Amygdala (tissue), 56 donors: ENCODE measurements around the gene SLC4A4.
A peak's percentile ranks its signal among the peaks of the same experiment; 100 is the strongest.

ENCODE experiments used
- DNase-seq, 56 donors: peaks; one replicate each; lab custom pipeline; 2025; lab: John Stamatoyannopoulos, UW

Gene SLC4A4

GRCh38 chr4:71526637-71527406 lies 188.0 kb downstream of the SLC4A4 start:
- DNase-seq = no peak

- DNase-seq = no peak
Observed at GRCh38 chr4:71532407-71532806, 193.6 kb downstream of the SLC4A4 start.

- no peak for DNase-seq
Observed at GRCh38 chr4:71533121-71533520, 194.3 kb downstream of the SLC4A4 start.

- peak in 1 of 56 donors; percentile 4 for DNase-seq
Observed at GRCh38 chr4:71537551-71538065, 198.8 kb downstream of the SLC4A4 start.

GRCh38 chr4:71538528-71538927 lies 199.7 kb downstream of the SLC4A4 start:
- DNase-seq = peak in 1 of 56 donors; percentile 3

- no peak for DNase-seq
Observed at GRCh38 chr4:71540749-71541269, 202.0 kb downstream of the SLC4A4 start.

- DNase-seq = no peak
Observed at GRCh38 chr4:71541541-71541940, 202.7 kb downstream of the SLC4A4 start.

GRCh38 chr4:71545168-71545567 lies 206.3 kb downstream of the SLC4A4 start:
- DNase-seq = no peak

- no peak for DNase-seq
Observed at GRCh38 chr4:71549516-71550160, 210.8 kb downstream of the SLC4A4 start.

GRCh38 chr4:71550220-71551165 lies 211.7 kb downstream of the SLC4A4 start:
- DNase-seq = no peak

GRCh38 chr4:71553605-71554004 lies 214.8 kb downstream of the SLC4A4 start:
- DNase-seq = no peak

- no peak for DNase-seq
Observed at GRCh38 chr4:71554025-71554424, 215.2 kb downstream of the SLC4A4 start.

- no peak for DNase-seq
Observed at GRCh38 chr4:71558248-71558647, 219.4 kb downstream of the SLC4A4 start.

- no peak for DNase-seq
Observed at GRCh38 chr4:71559957-71560571, 221.2 kb downstream of the SLC4A4 start.

GRCh38 chr4:71564775-71565174 lies 226.0 kb downstream of the SLC4A4 start:
- no peak for DNase-seq

- DNase-seq = no peak
Observed at GRCh38 chr4:71566856-71567255, 228.0 kb downstream of the SLC4A4 start.

GRCh38 chr4:71568131-71568530 lies 229.3 kb downstream of the SLC4A4 start:
- DNase-seq = no peak

- DNase-seq = no peak
Observed at GRCh38 chr4:71570492-71570891, 231.7 kb downstream of the SLC4A4 start.

GRCh38 chr4:71571346-71571745 lies 232.5 kb downstream of the SLC4A4 start:
- no peak for DNase-seq

GRCh38 chr4:71583971-71584370 lies 245.2 kb downstream of the SLC4A4 start:
- no peak for DNase-seq
